Neuron (in vitro differentiated cells): ENCODE data around the gene ITPRIPL2.

Experiments
- H2AFZ ChIP-seq: one replicate; pipeline ENCODE4 v1.6.1; 2013; ENCODE audit warnings: low read depth, mild to moderate bottlenecking, inconsistent platforms, low read length, moderate library complexity
- H3K27me3 ChIP-seq: one replicate; pipeline ENCODE4 v1.6.1; 2013; ENCODE audit warnings: low read length; ENCODE audit not compliant: insufficient read depth
- H3K36me3 ChIP-seq: one replicate; pipeline ENCODE4 v1.6.1; 2013; ENCODE audit warnings: low read length; ENCODE audit not compliant: insufficient read depth
- H3K4me1 ChIP-seq: one replicate; pipeline ENCODE4 v1.6.1; 2013; ENCODE audit warnings: low read length; ENCODE audit not compliant: insufficient read depth
- H3K4me3 ChIP-seq: 2 replicates; pipeline ENCODE4 v1.5.1; 2013; ENCODE audit warnings: mild to moderate bottlenecking, low read length, moderate library complexity
- H3K9me3 ChIP-seq: one replicate; pipeline ENCODE4 v1.6.1; 2013; ENCODE audit warnings: low read length

ITPRIPL2 gene

GRCh38 chr16:19148189-19148588 lies 34.4 kb downstream of the ITPRIPL2 start:
- Histone ChIP-seq H3K27me3 (peaks cover 2% of the 10 kb centered on the region), H2AFZ (no peak overlapping the region), H3K4me1 (peaks cover 4% of the 10 kb centered on the region), H3K4me3 (no peak overlapping the region), H3K9me3 (peaks cover 3% of the 10 kb centered on the region), H3K36me3 (no peaks in the 10 kb centered on the region)

GRCh38 chr16:19151310-19151709 lies 37.5 kb downstream of the ITPRIPL2 start:
- Histone ChIP-seq H3K27me3 (no peaks in the 10 kb centered on the region), H3K9me3 (peaks cover 3% of the 10 kb centered on the region), H3K36me3 (no peaks in the 10 kb centered on the region), H2AFZ (no peak overlapping the region), H3K4me1 (no peaks in the 10 kb centered on the region), H3K4me3 (no peak overlapping the region)

- no peaks in the 10 kb centered on the region for H3K36me3 ChIP-seq
- H2AFZ ChIP-seq: no peak overlapping the region
- peaks cover 3% of the 10 kb centered on the region for H3K9me3 ChIP-seq
- H3K4me1 ChIP-seq: no peaks in the 10 kb centered on the region
- H3K27me3 ChIP-seq: no peaks in the 10 kb centered on the region
- H3K4me3 ChIP-seq: no peak overlapping the region
These were observed 38.3 kb downstream of the ITPRIPL2 start for GRCh38 chr16:19152042-19152441.

- Histone ChIP-seq H3K27me3 (no peaks in the 10 kb centered on the region), H2AFZ (no peak overlapping the region), H3K4me1 (no peaks in the 10 kb centered on the region), H3K36me3 (no peaks in the 10 kb centered on the region), H3K9me3 (no peaks in the 10 kb centered on the region), H3K4me3 (no peak overlapping the region)
These were observed 40.1 kb downstream of the ITPRIPL2 start for GRCh38 chr16:19153876-19154275.

- Histone ChIP-seq H2AFZ (no peak overlapping the region), H3K4me1 (no peaks in the 10 kb centered on the region), H3K27me3 (peaks cover 6% of the 10 kb centered on the region), H3K36me3 (no peaks in the 10 kb centered on the region), H3K4me3 (no peak overlapping the region), H3K9me3 (peaks cover 4% of the 10 kb centered on the region)
These were observed 48.3 kb downstream of the ITPRIPL2 start for GRCh38 chr16:19162085-19162484.

GRCh38 chr16:19163215-19163614 lies 49.5 kb downstream of the ITPRIPL2 start:
- Histone ChIP-seq H3K4me1 (peaks cover 3% of the 10 kb centered on the region), H3K9me3 (peaks cover 4% of the 10 kb centered on the region), H3K27me3 (peaks cover 6% of the 10 kb centered on the region), H3K4me3 (no peak overlapping the region), H2AFZ (no peak overlapping the region), H3K36me3 (no peaks in the 10 kb centered on the region)

GRCh38 chr16:19164285-19164684 lies 50.5 kb downstream of the ITPRIPL2 start:
- no peak overlapping the region for H3K4me3 ChIP-seq
- H3K9me3 ChIP-seq: peaks cover 4% of the 10 kb centered on the region
- H3K4me1 ChIP-seq: peaks cover 6% of the 10 kb centered on the region
- H3K36me3 ChIP-seq: no peaks in the 10 kb centered on the region
- peaks cover 6% of the 10 kb centered on the region for H3K27me3 ChIP-seq
- H2AFZ ChIP-seq: no peak overlapping the region

GRCh38 chr16:19165101-19165500 lies 51.3 kb downstream of the ITPRIPL2 start:
- H3K36me3 ChIP-seq: no peaks in the 10 kb centered on the region

GRCh38 chr16:19166500-19166899 lies 52.7 kb downstream of the ITPRIPL2 start:
- H3K27me3 ChIP-seq: peaks cover 6% of the 10 kb centered on the region

More at GRCh38 chr16:19165101-19165500, 51.3 kb downstream of the ITPRIPL2 start:
- no peak overlapping the region for H2AFZ ChIP-seq
- H3K4me3 ChIP-seq: no peak overlapping the region
- H3K4me1 ChIP-seq: peaks cover 9% of the 10 kb centered on the region
- H3K27me3 ChIP-seq: peaks cover 6% of the 10 kb centered on the region
- peaks cover 4% of the 10 kb centered on the region for H3K9me3 ChIP-seq

GRCh38 chr16:19167710-19168370 lies 54.1 kb downstream of the ITPRIPL2 start, which contains the start of gene SYT17:
Gene SYT17 (plus strand): TSS chr16:19168240. CDS start chr16:19168647, 407 bp downstream.
- peaks cover 9% of the 10 kb centered on the region for H3K4me1 ChIP-seq
- H3K9me3 ChIP-seq: peaks cover 4% of the 10 kb centered on the region
- peak within 1 kb of the TSS; percentile 82 for H2AFZ ChIP-seq
- peak within 1 kb of the TSS; percentile 68 for H3K4me3 ChIP-seq
- no peaks in the 10 kb centered on the region for H3K36me3 ChIP-seq
- peaks cover 6% of the 10 kb centered on the region for H3K27me3 ChIP-seq

More at GRCh38 chr16:19166500-19166899, 52.7 kb downstream of the ITPRIPL2 start:
- H2AFZ ChIP-seq: no peak overlapping the region
- H3K36me3 ChIP-seq: no peaks in the 10 kb centered on the region
- H3K4me3 ChIP-seq: no peak overlapping the region
- peaks cover 9% of the 10 kb centered on the region for H3K4me1 ChIP-seq
- peaks cover 4% of the 10 kb centered on the region for H3K9me3 ChIP-seq

GRCh38 chr16:19168371-19169081 lies 54.8 kb downstream of the ITPRIPL2 start:
- Histone ChIP-seq H3K9me3 (no peaks in the 10 kb centered on the region), H3K4me3 (peak overlapping the region; percentile 68), H2AFZ (peak overlapping the region; percentile 82), H3K27me3 (peaks cover 4% of the 10 kb centered on the region), H3K4me1 (peaks cover 9% of the 10 kb centered on the region), H3K36me3 (no peaks in the 10 kb centered on the region)

- peak overlapping the region; percentile 68 for H3K4me3 ChIP-seq
- no peaks in the 10 kb centered on the region for H3K36me3 ChIP-seq
- H3K9me3 ChIP-seq: no peaks in the 10 kb centered on the region
- peaks cover 9% of the 10 kb centered on the region for H3K4me1 ChIP-seq
- H2AFZ ChIP-seq: peak overlapping the region; percentile 82
- peaks cover 4% of the 10 kb centered on the region for H3K27me3 ChIP-seq
These were observed 55.4 kb downstream of the ITPRIPL2 start for GRCh38 chr16:19169082-19169639.

GRCh38 chr16:19170043-19170655 lies 56.4 kb downstream of the ITPRIPL2 start:
- Histone ChIP-seq H3K4me3 (no peak overlapping the region), H3K36me3 (no peaks in the 10 kb centered on the region), H3K27me3 (no peaks in the 10 kb centered on the region), H3K9me3 (no peaks in the 10 kb centered on the region), H3K4me1 (peaks cover 9% of the 10 kb centered on the region), H2AFZ (no peak overlapping the region)
